HCT116 (cell line): ENCODE measurements around the gene SPATA31D3. TPM values are rescaled to one million over a fixed set of nuclear protein-coding genes. Genes with fewer than 3 reads are reported as not detected.

Experiments used
- ATAC-seq: fragments of 200-7000 bp; cut with Tn5 transposase; 2 replicates; pipeline ENCODE4 v1.9.1; 2020; ENCODE audit warnings: mild to moderate bottlenecking, moderate library complexity
- BruUV-seq: library from RNA; stranded (reverse); fragments of 400-500 nt; replicated peaks from 2 replicates; lab custom pipeline; 2021; lab: Mats Ljungman, UMichigan
- CTCF ChIA-PET: fragments of 300-600 bp; sonication (Branson Sonifier 250); formaldehyde crosslinking; loops from one replicate; lab custom pipeline; 2021; ENCODE audit warnings: antibody characterized with exemption; lab: Charles Lee
- POLR2A ChIA-PET: fragments of 300-600, 350-600 bp; sonication (Branson Sonifier 250); formaldehyde crosslinking; loops from one replicate; lab custom pipeline; 2021; ENCODE audit warnings: antibody characterized with exemption; lab: Charles Lee
- RAD21 ChIA-PET, 2 experiments: fragments of 300-600 bp; sonication (Branson Sonifier 250); formaldehyde crosslinking; loops; one replicate each; lab custom pipeline; 2023; ENCODE audit warnings: low total read pairs in 2 of 2; ENCODE audit not compliant: uncharacterized antibody in 2 of 2, unreplicated experiment in 2 of 2, low non-redundant PET in 1 of 2; lab: Charles Lee
- DNase-seq: peaks from one replicate; pipeline ENCODE4 v3.0.0-alpha.2; 2010; ENCODE audit warnings: low read depth, low spot score
- H2AFZ ChIP-seq: fragments of 200-600 bp; shearing (Covaris generic), sonication (generic); 2 replicates; pipeline ENCODE4 v1.6.1; 2017; ENCODE audit warnings: low read depth, mixed run types, mixed read lengths, antibody characterized with exemption, low read length; ENCODE audit not compliant: poor library complexity, severe bottlenecking
- H3K27ac ChIP-seq: 2 replicates; pipeline ENCODE4 v1.5.1; 2012; ENCODE audit warnings: low read depth, low read length
- H3K27me3 ChIP-seq: fragments of 200-600 bp; sonication (generic); 2 replicates; pipeline ENCODE4 v1.6.1; 2016; ENCODE audit warnings: mixed run types, low read length, mixed read lengths; ENCODE audit not compliant: insufficient read depth
- H3K36me3 ChIP-seq, 2 experiments: fragments of 200-500 bp in 1 of 2; fragments of 200-600 bp in 1 of 2; sonication (Bioruptor generic) in 1 of 2; sonication (generic) in 1 of 2; 2 replicates each; pipeline versions ENCODE4 v1.5.1 to v1.6.1; 2014 to 2016; ENCODE audit warnings: low read length in 2 of 2, inconsistent platforms in 1 of 2, mixed read lengths in 1 of 2, mixed run types in 1 of 2; ENCODE audit not compliant: insufficient read depth in 2 of 2, control insufficient read depth in 1 of 2
- H3K4me1 ChIP-seq, 2 experiments: fragments of 200-600 bp in 1 of 2; sonication (generic) in 1 of 2; 2 replicates each; pipeline versions ENCODE4 v1.5.1 to v1.6.1; 2012 to 2017; ENCODE audit warnings: low read length in 2 of 2, inconsistent platforms in 1 of 2, mild to moderate bottlenecking in 1 of 2, mixed read lengths in 1 of 2, mixed run types in 1 of 2, moderate library complexity in 1 of 2; ENCODE audit not compliant: insufficient read depth in 2 of 2, control insufficient read depth in 1 of 2
- H3K4me2 ChIP-seq: fragments of 200-600 bp; sonication (generic); 2 replicates; pipeline ENCODE4 v1.6.1; 2017; ENCODE audit warnings: mixed run types, low read length, mixed read lengths
- H3K4me3 ChIP-seq, 2 experiments: fragments of 200-600 bp in 1 of 2; sonication (generic) in 1 of 2; replicated peaks in 1 of 2; 2 replicates each; pipeline ENCODE4 v1.5.1; 2011 to 2016; ENCODE audit warnings: low read length in 2 of 2, control low read depth in 1 of 2, low read depth in 1 of 2, mild to moderate bottlenecking in 1 of 2, mixed read lengths in 1 of 2, mixed run types in 1 of 2
- H3K79me2 ChIP-seq: fragments of 200-600 bp; sonication (generic); 2 replicates; pipeline ENCODE4 v1.6.1; 2017; ENCODE audit warnings: mild to moderate bottlenecking, mixed run types, low read length, moderate library complexity, mixed read lengths; ENCODE audit not compliant: insufficient read depth
- H3K9ac ChIP-seq: fragments of 200-600 bp; sonication (generic); 2 replicates; pipeline ENCODE4 v1.6.1; 2016; ENCODE audit warnings: low read length, mixed read lengths
- H3K9me2 ChIP-seq: fragments of 200-600 bp; sonication (generic), shearing (Covaris generic); 2 replicates; pipeline ENCODE4 v1.6.1; 2017; ENCODE audit warnings: mixed run types, mild to moderate bottlenecking, moderate library complexity; ENCODE audit not compliant: insufficient read depth
- H3K9me3 ChIP-seq, 2 experiments: fragments of 200-500 bp in 1 of 2; fragments of 200-600 bp in 1 of 2; sonication (Bioruptor generic) in 1 of 2; sonication (generic) in 1 of 2; 2 replicates each; pipeline ENCODE4 v1.6.1; 2014 to 2017; ENCODE audit warnings: low read length in 2 of 2, mixed read lengths in 2 of 2, inconsistent platforms in 1 of 2, low read depth in 1 of 2, mild to moderate bottlenecking in 1 of 2, mixed run types in 1 of 2, moderate library complexity in 1 of 2; ENCODE audit not compliant: control insufficient read depth in 1 of 2, insufficient read depth in 1 of 2
- H4K20me1 ChIP-seq: fragments of 200-600 bp; sonication (generic), shearing (Covaris generic); 2 replicates; pipeline ENCODE4 v1.6.1; 2017; ENCODE audit warnings: mixed run types, mild to moderate bottlenecking, moderate library complexity; ENCODE audit not compliant: insufficient read depth
- CBX3 ChIP-seq: IDR thresholded peaks from 2 replicates; pipeline ENCODE4 v1.6.1; 2012; ENCODE audit warnings: low read depth
- MAX ChIP-seq: IDR thresholded peaks from 2 replicates; pipeline ENCODE4 v1.6.1; 2012
- SIN3A ChIP-seq: IDR thresholded peaks from 2 replicates; pipeline ENCODE4 v1.6.1; 2012; ENCODE audit warnings: low read depth
- SRF ChIP-seq: IDR thresholded peaks from 2 replicates; pipeline ENCODE4 v1.6.1; 2012; ENCODE audit warnings: low read depth
- TCF7L2 ChIP-seq: IDR thresholded peaks from 2 replicates; pipeline ENCODE4 v1.7.0; 2011; ENCODE audit warnings: borderline replicate concordance, inconsistent platforms; ENCODE audit not compliant: insufficient read depth, insufficient read length; ENCODE audit errors: extremely low read depth
- ZBTB33 ChIP-seq: IDR thresholded peaks from 2 replicates; pipeline ENCODE4 v1.6.1; 2011; ENCODE audit warnings: mild to moderate bottlenecking, low read length, moderate library complexity; ENCODE audit not compliant: insufficient replicate concordance; ENCODE audit errors: extremely low read depth
- ZFX ChIP-seq: fragments of 450-650 bp; IDR thresholded peaks from 2 replicates; pipeline ENCODE4 v1.6.1; 2017
- ZNF274 ChIP-seq: fragments of 200-500 bp; sonication (Bioruptor generic); IDR thresholded peaks from 2 replicates; pipeline ENCODE4 v1.6.1; 2014; ENCODE audit warnings: mild to moderate bottlenecking, low read depth, low read length, inconsistent platforms
- intact Hi-C: fragments of 100-400 bp; cut with micrococcal nuclease; formaldehyde crosslinking; loops from 2 replicates; pipeline ENCODE4 v1.10.0; 2022
- total RNA-seq: library from RNA; stranded (reverse); gene quantifications from one replicate; pipeline ENCODE4 v1.2.1, GENCODE V29; 2021; ENCODE audit not compliant: unreplicated experiment

The SPATA31D3 gene
- total RNA-seq, 1 experiment from 2014 or later: not detected

GRCh38 chr9:81968026-81968425 lies 24.7 kb downstream of the SPATA31D3 start:
- H3K79me2 ChIP-seq: no peaks in the 10 kb centered on the region
- H2AFZ ChIP-seq: no peak overlapping the region
- RAD21 ChIA-PET: no interaction called here
- H3K36me3 ChIP-seq: no peaks in the 10 kb centered on the region
- BruUV-seq: no TSS peak
- no peaks in the 10 kb centered on the region for H3K4me1 ChIP-seq
- H3K27me3 ChIP-seq: no peaks in the 10 kb centered on the region
- H3K4me3 ChIP-seq: no peak overlapping the region
- no peak for ATAC-seq
- no peak overlapping the region for H3K9ac ChIP-seq
- no peak overlapping the region for H3K4me2 ChIP-seq
- H3K9me3 ChIP-seq: no peaks in the 10 kb centered on the region
- CTCF ChIA-PET: no interaction called here
- no peak for DNase-seq
- H3K27ac ChIP-seq: no peak overlapping the region
- POLR2A ChIA-PET: no interaction called here
- intact Hi-C loops: no loop called here
- TF ChIP-seq SRF (no peak), SIN3A (no peak)
- H3K9me2 ChIP-seq: no peaks in the 10 kb centered on the region
- no peaks in the 10 kb centered on the region for H4K20me1 ChIP-seq

- no peaks in the 10 kb centered on the region for H3K36me3 ChIP-seq
- CTCF ChIA-PET: no interaction called here
These were observed 26.7 kb downstream of the SPATA31D3 start for GRCh38 chr9:81969971-81970370.

More at GRCh38 chr9:81969971-81970370, 26.7 kb downstream of the SPATA31D3 start:
- DNase-seq (no peak), ATAC-seq (no peak; the same call in 1 of the 2 replicates)
- no peaks in the 10 kb centered on the region for H3K4me1 ChIP-seq
- H4K20me1 ChIP-seq: no peaks in the 10 kb centered on the region
- no peak overlapping the region for H3K4me2 ChIP-seq
- no peak overlapping the region for H3K9ac ChIP-seq
- intact Hi-C loops: no loop called here
- ChIA-PET RAD21 (no interaction called here), POLR2A (no interaction called here)
- H3K4me3 ChIP-seq: no peak overlapping the region
- BruUV-seq: no TSS peak
- no peaks in the 10 kb centered on the region for H3K9me2 ChIP-seq
- no peak overlapping the region for H3K27ac ChIP-seq
- H3K79me2 ChIP-seq: no peaks in the 10 kb centered on the region
- no peaks in the 10 kb centered on the region for H3K27me3 ChIP-seq
- H3K9me3 ChIP-seq: no peaks in the 10 kb centered on the region
- TF ChIP-seq ZBTB33: no peak
- TF ChIP-seq ZFX: no peak
- no peak for TF ChIP-seq MAX
- no peak for TF ChIP-seq SRF
- no peak for TF ChIP-seq TCF7L2
- TF ChIP-seq ZNF274: no peak
- no peak for TF ChIP-seq CBX3
- H2AFZ ChIP-seq: no peak overlapping the region
